Measurements from ENCODE around the gene GEMIN2. TPM values are rescaled to one million over a fixed set of nuclear protein-coding genes. Genes with fewer than 3 reads are reported as not detected.
"Not testable (repeated sequence)": the region's sequence is repeated elsewhere in the genome, so short reads cannot be mapped to it uniquely, and the experiment has no call there.

GEMIN2 gene
- polyA plus RNA-seq, 3 donors: 6.1 to 11.8 (median 10.2) TPM

DNA sequence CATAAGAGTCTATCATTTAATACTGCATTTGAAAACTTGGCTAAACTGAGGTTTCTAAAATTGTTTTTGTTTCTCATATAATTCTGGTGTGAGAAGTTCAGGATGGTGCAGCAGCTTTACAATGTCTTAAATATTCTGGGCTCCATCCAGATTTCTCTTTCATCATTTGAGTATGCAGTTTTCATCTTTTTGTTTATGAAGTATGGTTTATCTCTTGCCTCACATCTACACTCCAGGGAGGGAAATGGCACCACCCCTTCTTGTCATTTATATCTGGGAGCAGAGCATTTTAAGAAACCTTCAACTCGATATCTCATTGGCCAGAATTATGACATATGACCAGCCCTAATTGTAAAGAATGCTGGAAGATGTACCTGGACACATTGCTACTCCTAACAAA lies 24.3 kb downstream of the GEMIN2 start:
- DNase-seq: no peak
- Histone ChIP-seq H3K36me3 (replicated peaks in 1 of 2; ENCODE audit: control insufficient read depth in 1 of 2, insufficient read depth in 2 of 2, low read length in 2 of 2) (peaks cover 31 to 74% of the 10 kb centered on the region in 2 donors), H2AFZ (ENCODE audit: insufficient read depth, low read depth, low read length, poor library complexity, severe bottlenecking) (no peak overlapping the region), H3K4me1 (ENCODE audit: control insufficient read depth in 1 of 2, insufficient read depth in 2 of 2, low read length in 2 of 2) (no peaks in the 10 kb centered on the region), H3K9me3 (replicated peaks in 1 of 2; ENCODE audit: control insufficient read depth in 1 of 2, insufficient read depth in 1 of 2, low read length in 2 of 2) (peaks cover 0 to 4% of the 10 kb centered on the region in 2 donors), H3K9ac (ENCODE audit: insufficient read depth, low read length, poor library complexity, severe bottlenecking) (no peak overlapping the region), H3K27ac (ENCODE audit: low read depth in 1 of 2, low read length in 2 of 2) (no peak overlapping the region), H3K4me3 (replicated peaks in 1 of 3; ENCODE audit: low read depth in 2 of 3, low read length in 3 of 3) (no peak overlapping the region), H3K79me2 (ENCODE audit: insufficient read depth, low read length) (no peaks in the 10 kb centered on the region), H3K27me3 (ENCODE audit: control insufficient read depth in 2 of 2, insufficient read depth in 2 of 2, low read length in 2 of 2) (no peaks in the 10 kb centered on the region), H3K4me2 (replicated peaks; ENCODE audit: extremely low read depth, low read length, poor library complexity, severe bottlenecking) (no peak overlapping the region), H4K20me1 (ENCODE audit: insufficient read depth, low read length) (no peaks in the 10 kb centered on the region)
- WGBS (ENCODE audit: insufficient coverage): 100% methylated on average over 1 of the region's 1 CpG
- Mint-ChIP-seq H3K27ac (peak overlapping the region in 1 of 7 donors; percentile 18), H3K36me3 (peaks cover 47 to 79% of the 10 kb centered on the region in 2 donors), H3K27me3 (ENCODE audit: low read depth in 3 of 3) (no peaks in the 10 kb centered on the region), H3K4me3 (no peak overlapping the region), H3K4me1 (peaks cover 4% of the 10 kb centered on the region), H3K9me3 (peaks cover 0 to 13% (median 8%) of the 10 kb centered on the region in 7 donors)
- intact Hi-C loops (cut with micrococcal nuclease): no loop called here
- TF ChIP-seq, protein P1, sequence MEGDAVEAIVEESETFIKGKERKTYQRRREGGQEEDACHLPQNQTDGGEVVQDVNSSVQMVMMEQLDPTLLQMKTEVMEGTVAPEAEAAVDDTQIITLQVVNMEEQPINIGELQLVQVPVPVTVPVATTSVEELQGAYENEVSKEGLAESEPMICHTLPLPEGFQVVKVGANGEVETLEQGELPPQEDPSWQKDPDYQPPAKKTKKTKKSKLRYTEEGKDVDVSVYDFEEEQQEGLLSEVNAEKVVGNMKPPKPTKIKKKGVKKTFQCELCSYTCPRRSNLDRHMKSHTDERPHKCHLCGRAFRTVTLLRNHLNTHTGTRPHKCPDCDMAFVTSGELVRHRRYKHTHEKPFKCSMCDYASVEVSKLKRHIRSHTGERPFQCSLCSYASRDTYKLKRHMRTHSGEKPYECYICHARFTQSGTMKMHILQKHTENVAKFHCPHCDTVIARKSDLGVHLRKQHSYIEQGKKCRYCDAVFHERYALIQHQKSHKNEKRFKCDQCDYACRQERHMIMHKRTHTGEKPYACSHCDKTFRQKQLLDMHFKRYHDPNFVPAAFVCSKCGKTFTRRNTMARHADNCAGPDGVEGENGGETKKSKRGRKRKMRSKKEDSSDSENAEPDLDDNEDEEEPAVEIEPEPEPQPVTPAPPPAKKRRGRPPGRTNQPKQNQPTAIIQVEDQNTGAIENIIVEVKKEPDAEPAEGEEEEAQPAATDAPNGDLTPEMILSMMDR (IDR thresholded peaks at IDR 0.05): no peak

DNA sequence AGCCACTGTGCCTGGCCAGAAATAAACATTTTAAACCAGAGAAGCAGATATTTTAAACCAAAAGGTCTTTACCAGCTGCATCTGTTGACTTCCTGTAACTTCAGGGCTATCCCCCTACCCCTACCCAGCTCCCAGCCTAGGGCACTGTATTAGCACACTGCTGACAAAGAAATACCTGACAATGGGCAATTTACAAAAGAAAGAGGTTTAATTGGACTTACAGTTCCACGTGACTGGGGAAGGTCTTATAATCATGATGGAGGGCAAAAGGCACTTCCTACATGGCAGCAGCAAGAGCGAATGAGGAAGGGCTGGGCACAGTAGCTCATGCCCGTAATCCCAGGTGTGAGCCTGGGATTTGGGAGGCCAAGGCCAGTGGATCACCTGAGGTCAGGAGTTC lies 26.0 kb downstream of the GEMIN2 start:
- intact Hi-C loops (cut with micrococcal nuclease): no loop called here
- Mint-ChIP-seq H3K4me1 (peaks cover 4% of the 10 kb centered on the region), H3K27ac (peak overlapping the region in 4 of 7 donors; percentile 35 to 64 (median 55)), H3K9me3 (peaks cover 0 to 15% (median 8%) of the 10 kb centered on the region in 7 donors), H3K36me3 (peaks cover 32 to 68% of the 10 kb centered on the region in 2 donors), H3K27me3 (ENCODE audit: low read depth in 3 of 3) (no peaks in the 10 kb centered on the region), H3K4me3 (no peak overlapping the region)
- Histone ChIP-seq H2AFZ (ENCODE audit: insufficient read depth, low read depth, low read length, poor library complexity, severe bottlenecking) (no peak overlapping the region), H3K79me2 (ENCODE audit: insufficient read depth, low read length) (no peaks in the 10 kb centered on the region), H4K20me1 (ENCODE audit: insufficient read depth, low read length) (no peaks in the 10 kb centered on the region), H3K4me1 (ENCODE audit: control insufficient read depth in 1 of 2, insufficient read depth in 2 of 2, low read length in 2 of 2) (no peaks in the 10 kb centered on the region), H3K9me3 (replicated peaks in 1 of 2; ENCODE audit: control insufficient read depth in 1 of 2, insufficient read depth in 1 of 2, low read length in 2 of 2) (peaks cover 0 to 4% of the 10 kb centered on the region in 2 donors), H3K36me3 (replicated peaks in 1 of 2; ENCODE audit: control insufficient read depth in 1 of 2, insufficient read depth in 2 of 2, low read length in 2 of 2) (peaks cover 18 to 57% of the 10 kb centered on the region in 2 donors), H3K4me3 (replicated peaks in 1 of 3; ENCODE audit: low read depth in 2 of 3, low read length in 3 of 3) (no peak overlapping the region), H3K27me3 (ENCODE audit: control insufficient read depth in 2 of 2, insufficient read depth in 2 of 2, low read length in 2 of 2) (no peaks in the 10 kb centered on the region), H3K27ac (ENCODE audit: low read depth in 1 of 2, low read length in 2 of 2) (no peak overlapping the region), H3K9ac (ENCODE audit: insufficient read depth, low read length, poor library complexity, severe bottlenecking) (no peak overlapping the region), H3K4me2 (replicated peaks; ENCODE audit: extremely low read depth, low read length, poor library complexity, severe bottlenecking) (no peak overlapping the region)
- DNase-seq: no peak
- TF ChIP-seq, protein P1 (IDR thresholded peaks at IDR 0.05): no peak
- WGBS (ENCODE audit: insufficient coverage): 71% methylated on average over 3 of the region's 3 CpGs

DNA sequence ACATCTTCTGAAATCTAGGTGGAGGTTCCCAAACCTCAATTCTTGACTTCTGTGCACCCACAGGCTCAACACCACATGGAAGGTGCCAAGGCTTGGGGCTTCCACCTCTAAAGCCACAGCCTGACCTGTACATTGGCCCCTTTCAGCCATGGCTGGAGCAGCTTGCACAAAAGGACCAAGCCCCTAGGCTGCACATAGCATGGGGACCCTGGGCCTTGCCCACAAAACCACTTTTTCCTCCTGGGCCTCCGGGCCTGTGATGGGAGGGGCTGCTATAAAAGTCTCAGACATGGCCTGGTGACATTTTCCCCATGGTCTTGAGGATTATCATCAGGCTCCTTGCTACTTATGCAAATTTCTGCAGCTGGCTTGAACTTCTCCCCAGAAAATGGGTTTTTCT lies 27.5 kb downstream of the GEMIN2 start:
- H3K79me2 ChIP-seq (ENCODE audit: insufficient read depth, low read length); H2AFZ ChIP-seq (ENCODE audit: insufficient read depth, low read depth, low read length, poor library complexity, severe bottlenecking); H3K4me1 ChIP-seq (ENCODE audit: control insufficient read depth in 1 of 2, insufficient read depth in 2 of 2, low read length in 2 of 2); H3K27me3 Mint-ChIP-seq (ENCODE audit: low read depth in 3 of 3); H3K9me3 ChIP-seq (replicated peaks in 1 of 2; ENCODE audit: control insufficient read depth in 1 of 2, insufficient read depth in 1 of 2, low read length in 2 of 2); H3K9ac ChIP-seq (ENCODE audit: insufficient read depth, low read length, poor library complexity, severe bottlenecking); H3K4me3 ChIP-seq (replicated peaks in 1 of 3; ENCODE audit: low read depth in 2 of 3, low read length in 3 of 3); intact Hi-C loops (cut with micrococcal nuclease); H3K27me3 ChIP-seq (ENCODE audit: control insufficient read depth in 2 of 2, insufficient read depth in 2 of 2, low read length in 2 of 2); H3K4me3 Mint-ChIP-seq; H3K4me1 Mint-ChIP-seq; DNase-seq; H3K4me2 ChIP-seq (replicated peaks; ENCODE audit: extremely low read depth, low read length, poor library complexity, severe bottlenecking); H3K27ac ChIP-seq (ENCODE audit: low read depth in 1 of 2, low read length in 2 of 2); H3K27ac Mint-ChIP-seq; H4K20me1 ChIP-seq (ENCODE audit: insufficient read depth, low read length): not testable (repeated sequence)
- Mint-ChIP-seq H3K36me3 (peaks cover 27 to 69% of the 10 kb centered on the region in 2 donors), H3K9me3 (peaks cover 0 to 15% (median 8%) of the 10 kb centered on the region in 7 donors)
- peaks cover 5 to 46% of the 10 kb centered on the region in 2 donors for H3K36me3 ChIP-seq (replicated peaks in 1 of 2; ENCODE audit: control insufficient read depth in 1 of 2, insufficient read depth in 2 of 2, low read length in 2 of 2)
- 100% methylated on average over 1 of the region's 1 CpG for WGBS (ENCODE audit: insufficient coverage)

All from CD14-positive monocyte (primary cell).